ENCODE data around the gene SDC1.

DNA sequence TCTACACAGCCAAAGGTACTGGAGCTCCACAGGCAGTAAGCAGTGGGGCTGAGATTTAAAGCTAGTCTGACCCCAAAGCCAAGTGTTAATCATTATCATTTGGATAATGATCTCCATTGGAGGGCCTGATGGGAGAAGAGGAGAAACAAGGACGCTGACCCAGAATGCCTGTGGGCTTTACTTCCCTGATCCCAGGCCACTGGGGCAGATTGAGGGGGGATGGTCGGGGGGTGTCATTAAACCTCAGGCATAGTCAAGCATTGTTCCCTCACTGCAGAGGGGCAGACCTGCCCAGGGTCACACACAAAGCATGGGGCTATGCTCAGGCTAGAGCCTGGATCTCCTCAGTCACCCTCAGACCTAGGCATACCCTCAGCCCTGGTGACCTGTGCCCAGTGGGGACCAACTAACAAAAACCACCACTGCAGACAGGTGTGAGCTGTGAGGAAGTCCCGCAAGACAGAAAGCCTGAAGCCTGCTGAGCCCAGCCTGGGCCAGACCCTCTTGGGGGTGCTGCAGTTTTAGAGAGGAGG lies 53.4 kb downstream of the SDC1 start:
- no peak for TF ChIP-seq CTCF (IDR thresholded peaks at IDR 0.05)
- TF ChIP-seq POLR2A (IDR thresholded peaks at IDR 0.05), result no peak
